Stimulated activated CD4-positive, alpha-beta T cell treated with anti-CD3 and anti-CD28 coated beads, Interleukin-1b, Interleukin-23, amount 100 ng/mL, for 24 hours (primary cell): ENCODE results near the gene ZNF750.

Experiments
- DNase-seq, 4 experiments: peaks; one replicate each; pipeline ENCODE4 v3.0.0-alpha.2; 2020; ENCODE audit warnings: low read depth in 4 of 4, low spot score in 1 of 4

ZNF750 gene

DNA sequence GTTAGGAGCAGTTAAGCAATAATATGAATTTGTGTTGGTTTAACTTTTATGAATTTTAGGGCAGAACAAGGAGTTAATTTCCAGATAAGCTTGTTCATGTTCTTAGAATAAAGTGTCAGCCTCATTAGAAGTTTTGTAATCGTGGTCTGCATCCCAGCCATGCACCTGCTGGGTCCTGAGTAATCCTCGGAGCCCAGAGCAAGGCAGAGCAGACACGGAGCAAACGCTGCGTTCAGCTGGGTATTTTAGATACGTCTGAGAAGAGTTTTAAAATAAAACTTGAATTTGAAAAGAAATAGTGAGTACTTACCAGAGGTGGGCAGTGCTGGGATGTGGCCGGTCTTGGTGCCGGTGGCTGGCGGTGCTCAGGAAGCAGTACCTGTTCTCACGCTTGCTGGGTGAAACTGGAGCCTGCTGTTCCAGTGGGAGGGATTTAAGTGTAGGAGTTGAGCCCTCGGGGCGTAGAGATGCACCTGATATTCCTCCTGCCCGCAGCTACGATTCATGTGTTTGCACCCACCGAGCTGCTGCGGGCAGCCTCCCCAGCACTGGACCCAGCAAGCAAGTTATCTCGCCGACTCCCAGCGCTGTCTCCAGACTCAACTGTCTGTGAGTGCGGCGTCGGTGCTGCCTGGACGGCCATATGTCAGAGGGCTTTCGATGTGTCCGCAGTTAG lies at the start of gene ZNF750:
Gene ZNF750, minus strand, starts transcription at position 406 of the 676 bp plus-strand sequence. CDS start 7,568 bp downstream, outside the sequence.
- DNase-seq: no peak

DNA sequence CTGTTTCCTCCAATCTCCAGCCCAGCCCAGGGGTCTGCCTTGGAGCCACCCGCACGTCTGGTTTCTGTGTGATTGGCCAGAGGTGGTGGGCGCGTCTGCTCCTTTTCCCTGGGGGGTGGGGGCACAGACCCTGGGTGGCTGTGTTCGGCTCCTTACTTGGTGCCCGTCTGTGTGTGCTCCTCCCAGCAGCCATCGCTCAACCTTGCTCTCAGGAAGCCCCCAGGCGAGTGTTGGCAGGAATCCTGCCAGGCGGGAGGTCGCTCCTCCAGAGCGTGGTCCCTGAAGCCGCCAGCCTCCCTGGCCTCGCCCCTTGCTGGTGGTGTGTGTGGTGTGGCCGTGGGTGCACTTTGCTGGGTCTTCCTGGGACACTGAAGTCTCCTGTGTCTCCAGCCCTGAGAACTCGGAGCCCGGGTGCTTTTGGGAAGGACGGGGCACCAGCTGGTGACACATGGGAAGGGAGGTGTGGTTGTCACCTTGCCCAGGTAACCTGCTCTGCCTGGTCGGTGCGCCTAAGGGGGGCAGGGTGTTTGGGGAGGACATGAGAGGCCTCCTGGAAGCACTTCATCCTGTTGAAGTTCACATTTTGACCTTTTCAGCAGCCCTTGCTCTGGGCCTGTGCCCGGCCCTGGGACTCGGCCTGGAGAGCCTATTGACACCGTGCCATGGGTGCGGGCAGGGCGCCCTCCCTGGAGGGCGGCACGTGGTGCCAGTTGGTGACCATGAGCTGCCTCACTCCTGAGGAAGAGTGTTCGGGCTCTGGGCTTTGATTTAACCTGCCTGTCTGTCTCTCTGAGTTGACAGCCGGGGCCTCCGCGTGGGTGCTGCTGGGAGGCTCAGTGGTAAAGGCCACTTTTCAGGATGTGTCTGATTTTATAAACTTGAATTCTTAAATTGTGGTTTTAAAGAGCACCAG lies 49.0 kb upstream of the ZNF750 start:
- no peak for DNase-seq

- no peak for DNase-seq
Observed at GRCh38 chr17:82887255-82888164, 47.7 kb upstream of the ZNF750 start.

DNA sequence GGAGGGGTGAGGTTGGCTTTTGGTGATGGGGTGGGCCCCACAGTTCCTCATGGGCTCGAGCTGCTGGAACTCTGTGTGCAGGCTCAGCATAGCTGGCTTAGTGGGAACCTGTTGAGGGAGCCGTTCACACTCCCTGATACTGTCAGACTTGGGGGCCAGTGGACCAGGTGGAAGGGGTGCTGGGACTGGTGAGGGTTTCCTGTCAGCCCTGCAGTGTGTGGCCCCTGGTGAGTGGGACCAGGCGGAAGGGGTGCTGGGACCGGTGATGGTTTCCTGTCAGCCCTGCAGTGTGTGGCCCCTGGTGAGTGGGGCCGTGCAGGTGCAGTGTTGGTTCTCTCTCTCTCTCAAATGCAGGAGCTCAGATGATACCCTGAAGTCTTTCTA lies 45.1 kb upstream of the ZNF750 start:
- DNase-seq: no peak

- no peak for DNase-seq
Observed at GRCh38 chr17:82884341-82884969, 44.6 kb upstream of the ZNF750 start.

DNA sequence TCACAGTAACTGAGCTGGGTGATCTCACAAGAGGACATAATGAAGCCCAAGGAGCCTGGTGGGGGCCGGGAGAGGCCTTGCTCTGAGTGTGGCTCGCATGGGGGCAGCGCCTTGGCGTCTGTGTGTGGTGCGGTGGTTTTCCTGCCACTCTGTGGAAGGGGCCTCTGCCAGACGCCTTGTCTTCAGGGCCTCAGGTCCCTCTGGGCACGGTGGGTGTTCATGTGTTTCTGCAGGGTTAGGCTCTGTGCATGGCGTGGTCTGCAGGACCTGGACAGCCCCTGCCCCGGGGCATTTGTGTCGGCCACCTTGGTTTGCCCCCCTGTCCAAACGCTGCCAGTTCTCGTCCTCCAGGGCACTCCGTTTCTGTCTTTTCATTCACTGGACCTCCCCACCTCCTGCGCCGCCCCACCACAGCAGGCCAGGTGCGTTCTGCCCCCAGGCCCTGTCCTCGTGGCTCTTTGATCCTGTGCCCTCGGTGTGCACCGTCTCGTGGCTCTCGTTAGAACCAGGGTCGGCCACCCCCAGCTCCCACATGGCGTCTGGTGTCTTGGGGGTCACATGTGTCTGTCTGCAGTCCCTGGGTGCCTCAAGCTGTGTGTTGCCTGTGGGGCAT lies 43.7 kb upstream of the ZNF750 start:
- DNase-seq: no peak

DNA sequence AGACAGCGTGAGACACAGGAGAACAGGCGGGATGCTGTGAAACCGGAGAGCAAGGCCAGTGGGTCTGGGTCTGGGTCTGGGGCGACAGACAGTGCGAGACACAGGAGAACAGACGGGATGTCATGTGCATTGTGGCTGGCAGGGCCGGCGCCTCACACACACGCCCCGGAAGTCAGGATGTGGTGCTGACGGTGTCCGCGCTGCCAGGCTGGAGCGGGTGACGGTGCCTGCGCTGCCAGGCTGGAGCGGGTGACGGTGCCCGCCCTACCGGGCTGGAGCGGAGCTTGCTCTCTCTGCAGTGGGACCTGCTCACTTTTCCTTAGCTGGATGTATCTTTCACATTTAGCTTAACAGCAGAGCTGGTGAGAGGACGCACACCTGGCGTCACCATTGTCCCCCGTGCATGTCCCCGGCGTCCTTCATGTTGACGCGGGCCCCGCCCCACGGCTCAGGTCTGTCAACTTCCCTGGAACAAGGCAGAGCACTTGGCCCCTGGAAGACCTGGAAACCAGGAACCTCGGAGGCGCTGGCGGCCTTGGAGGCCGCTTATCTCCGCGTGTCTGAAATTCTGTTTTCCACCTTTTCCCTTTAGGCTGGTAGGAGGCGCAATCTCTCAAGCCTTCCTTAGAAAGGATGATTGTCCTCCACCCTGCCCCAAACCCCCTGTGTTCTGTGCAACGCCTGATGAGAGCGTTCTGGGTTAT lies 43.0 kb upstream of the ZNF750 start:
- peak in 3 of 4 experiments; percentile 39 to 50 (median 48) for DNase-seq

GRCh38 chr17:82881900-82882714 lies 42.3 kb upstream of the ZNF750 start:
- no peak for DNase-seq

- no peak for DNase-seq
Observed at GRCh38 chr17:82881324-82881823, 41.6 kb upstream of the ZNF750 start.

DNA sequence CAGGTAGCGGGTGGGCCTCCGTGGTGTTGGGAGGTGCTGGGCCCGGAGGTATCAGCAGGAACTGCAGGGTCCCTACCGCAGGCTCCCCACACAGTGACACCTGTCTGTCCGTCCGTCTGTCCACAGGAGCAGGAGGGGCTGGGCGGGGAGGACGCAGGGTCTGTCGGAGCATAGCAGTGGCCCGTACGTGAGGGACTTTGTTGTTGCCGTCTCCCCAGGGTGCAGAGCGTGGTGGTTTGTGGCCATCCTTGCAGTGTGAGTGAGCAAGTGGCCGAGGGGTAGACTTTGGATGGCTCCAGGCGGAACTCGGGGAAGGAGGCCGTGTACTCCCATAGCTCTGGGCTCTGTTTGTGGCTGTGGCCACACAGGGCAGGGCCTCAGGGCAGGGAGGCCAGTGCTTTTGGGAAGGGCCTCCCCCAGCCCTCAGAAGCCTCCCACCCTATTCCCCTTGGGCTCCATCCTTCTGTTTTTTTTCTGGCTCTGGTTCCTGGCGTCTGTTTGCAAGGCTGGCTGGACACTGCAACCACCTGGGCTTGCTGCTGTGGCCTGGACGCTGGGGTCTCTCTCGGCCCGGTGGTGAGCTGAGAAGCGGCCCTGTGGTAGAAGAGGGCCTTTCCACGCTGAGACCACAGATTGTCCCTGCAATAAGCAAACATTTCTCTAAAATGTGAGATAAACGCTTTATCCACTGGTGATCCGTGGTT lies 41.0 kb upstream of the ZNF750 start:
- no peak for DNase-seq

- DNase-seq: no peak
Observed at GRCh38 chr17:82879241-82879640, 39.4 kb upstream of the ZNF750 start.

DNA sequence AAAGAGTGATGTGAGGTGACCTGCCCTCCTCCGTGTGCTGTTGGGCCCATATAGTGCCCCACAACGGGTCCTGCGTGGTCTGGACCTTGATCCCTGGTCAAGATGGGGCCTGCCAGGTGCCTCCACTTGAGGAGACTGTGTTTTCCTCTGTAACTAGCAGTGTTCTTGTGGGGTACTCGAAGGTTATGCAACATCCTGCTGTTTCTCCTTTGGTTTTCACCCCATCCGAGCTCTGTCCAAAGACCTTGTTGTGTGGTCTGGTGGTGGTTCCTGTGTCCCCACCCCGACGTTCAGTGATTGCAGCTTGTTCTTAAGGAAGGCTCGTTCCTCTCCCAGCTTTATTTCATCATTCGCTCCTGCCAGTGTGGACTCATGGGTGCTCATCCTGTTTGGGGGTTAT lies 38.7 kb upstream of the ZNF750 start:
- no peak for DNase-seq

GRCh38 chr17:82876602-82877379 lies 37.0 kb upstream of the ZNF750 start:
- DNase-seq: no peak

DNA sequence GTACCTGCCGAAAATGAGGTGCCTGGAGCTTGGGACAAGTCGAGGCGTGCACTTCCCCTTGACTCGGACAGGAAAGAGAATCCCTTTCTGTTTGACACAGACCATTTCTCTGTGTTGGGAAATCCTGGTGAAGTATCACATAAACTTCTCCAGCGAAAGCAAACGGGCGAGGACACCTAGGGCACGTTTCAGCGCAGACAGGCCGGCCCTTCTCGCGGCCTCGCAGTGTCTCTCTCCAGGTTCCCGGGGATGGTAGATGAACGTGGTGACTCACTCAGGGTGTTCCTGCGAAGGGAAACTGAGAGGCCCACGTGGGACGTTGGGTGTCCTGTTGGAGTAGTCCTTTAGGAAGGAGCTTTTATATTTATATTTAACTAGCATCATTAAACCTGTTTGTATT lies 36.3 kb upstream of the ZNF750 start:
- no peak for DNase-seq

GRCh38 chr17:82875407-82875856 lies 35.6 kb upstream of the ZNF750 start:
- no peak for DNase-seq

- DNase-seq: no peak
Observed at GRCh38 chr17:82874011-82874835, 34.4 kb upstream of the ZNF750 start.
